Inflammatory macrophage (primary cell): ENCODE data around the gene UBR2.
A peak's percentile ranks its signal among the peaks of the same experiment; 100 is the strongest.

Experiments
- DNase-seq, 2 donors: peaks; one replicate each; pipeline ENCODE4 v3.0.0-alpha.2; 2020 to 2022

Gene UBR2

GRCh38 chr6:42727627-42728026, 163.8 kb downstream of the UBR2 start:
- no peak for DNase-seq

GRCh38 chr6:42729731-42730130, 165.9 kb downstream of the UBR2 start:
- DNase-seq, result no peak

GRCh38 chr6:42733867-42734481, 170.1 kb downstream of the UBR2 start:
- peak in 1 of 2 donors; percentile 16 for DNase-seq

- no peak for DNase-seq
Observed at GRCh38 chr6:42735976-42736375, 172.1 kb downstream of the UBR2 start.

GRCh38 chr6:42740725-42741124, 176.9 kb downstream of the UBR2 start:
- no peak for DNase-seq

GRCh38 chr6:42742116-42742894, 178.5 kb downstream of the UBR2 start:
- DNase-seq, result no peak
